ENCODE measurements around the gene AGAP3.

- TF ChIP-seq MAX (IDR thresholded peaks at IDR 0.05) (no peak), YY1 (IDR thresholded peaks at IDR 0.05; ENCODE audit: extremely low read depth, insufficient replicate concordance, low read depth, low read length) (no peak), CTCF (IDR thresholded peaks at IDR 0.05 in 2 of 3, conservative IDR thresholded peaks at IDR 0.05 in 1 of 3; ENCODE audit: borderline replicate concordance in 1 of 3, insufficient read depth in 1 of 3, low read depth in 2 of 3, low read length in 2 of 3) (no peak), EZH2 (IDR thresholded peaks at IDR 0.05) (no peak), POLR2A (IDR thresholded peaks at IDR 0.05; ENCODE audit: borderline replicate concordance, extremely low read depth, insufficient read depth, insufficient read length) (no peak), ATF3 (IDR thresholded peaks at IDR 0.05) (no peak)
Observed at GRCh38 chr7:151135525-151135845, 49.2 kb downstream of the AGAP3 start.
